GM21528 (cell line): ENCODE data around the gene SERPINI1.

Experiments used
- ATAC-seq: cut with Tn5 transposase; IDR thresholded peaks from one replicate; pipeline ENCODE4 v1.9.1; 2021; ENCODE audit warnings: mild to moderate bottlenecking, moderate library complexity; ENCODE audit not compliant: unreplicated experiment, low FRiP score

The SERPINI1 gene

GRCh38 chr3:167735233-167736138 is at the start of gene SERPINI1:
SERPINI1 (plus strand) TSS chr3:167735721; CDS start chr3:167789129, 53,408 bp downstream.
- ATAC-seq: peak; percentile 74

GRCh38 chr3:167691366-167691765 is 44.2 kb upstream of the SERPINI1 start:
- peak; percentile 100 for ATAC-seq

GRCh38 chr3:167694121-167694520 is 41.4 kb upstream of the SERPINI1 start:
- no peak for ATAC-seq

GRCh38 chr3:167700046-167700445 is 35.5 kb upstream of the SERPINI1 start:
- no peak for ATAC-seq

GRCh38 chr3:167700926-167701325 is 34.6 kb upstream of the SERPINI1 start:
- no peak for ATAC-seq

GRCh38 chr3:167705840-167706239 is 29.7 kb upstream of the SERPINI1 start:
- no peak for ATAC-seq

GRCh38 chr3:167709690-167710089 is 25.8 kb upstream of the SERPINI1 start:
- ATAC-seq: no peak

GRCh38 chr3:167710552-167710951 is 25.0 kb upstream of the SERPINI1 start:
- no peak for ATAC-seq

GRCh38 chr3:167711439-167711838 is 24.1 kb upstream of the SERPINI1 start:
- ATAC-seq: no peak

GRCh38 chr3:167712445-167712844 is 23.1 kb upstream of the SERPINI1 start:
- ATAC-seq: no peak

GRCh38 chr3:167714871-167715270 is 20.6 kb upstream of the SERPINI1 start:
- ATAC-seq: no peak

- ATAC-seq: no peak
These were observed 18.6 kb upstream of the SERPINI1 start for GRCh38 chr3:167716920-167717319.

- ATAC-seq: no peak
These were observed 16.9 kb upstream of the SERPINI1 start for GRCh38 chr3:167718582-167718981.

- ATAC-seq: no peak
These were observed 12.5 kb upstream of the SERPINI1 start for GRCh38 chr3:167723025-167723512.

- no peak for ATAC-seq
These were observed 11.6 kb upstream of the SERPINI1 start for GRCh38 chr3:167723872-167724271.

- ATAC-seq: no peak
These were observed 7.3 kb upstream of the SERPINI1 start for GRCh38 chr3:167728176-167728575.

- no peak for ATAC-seq
These were observed 6.7 kb upstream of the SERPINI1 start for GRCh38 chr3:167728632-167729323.

GRCh38 chr3:167729591-167729990 is 5.9 kb upstream of the SERPINI1 start:
- no peak for ATAC-seq

GRCh38 chr3:167731393-167731792 is 4.1 kb upstream of the SERPINI1 start:
- ATAC-seq: no peak

GRCh38 chr3:167732313-167733065 is 3.0 kb upstream of the SERPINI1 start:
- no peak for ATAC-seq
